ENCODE results near the gene NTRK1. TPM values are rescaled to one million over a fixed set of nuclear protein-coding genes. Genes with fewer than 3 reads are reported as not detected.

The NTRK1 gene
- total RNA-seq, 1 experiment from 2014 or later, result 0.89 TPM

DNA sequence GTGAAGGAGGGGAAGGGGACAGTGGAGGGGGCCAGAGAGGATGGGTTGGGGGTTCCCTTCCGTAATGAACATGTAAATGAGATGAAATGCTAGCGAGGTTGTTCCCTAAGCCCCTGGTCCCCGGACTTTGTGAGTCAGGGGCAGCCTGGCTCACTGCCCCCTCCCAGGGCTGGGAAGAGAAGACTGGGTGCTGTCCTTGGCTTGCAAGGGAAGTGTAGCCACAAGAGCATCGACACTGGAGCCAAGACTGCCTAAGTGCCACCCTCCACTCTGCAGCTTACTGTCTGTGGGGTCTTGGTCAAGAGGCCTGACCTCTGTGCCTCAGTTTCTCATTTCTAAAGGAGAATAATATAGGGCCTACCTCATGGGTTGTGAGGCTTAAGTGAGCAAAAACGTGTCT, 33.3 kb downstream of the NTRK1 start:
- H2AFZ ChIP-seq (ENCODE audit: low read depth, low read length, poor library complexity, severe bottlenecking), result no peak overlapping the region
- H3K4me3 ChIP-seq (replicated peaks in 1 of 2; ENCODE audit: low read depth in 1 of 2, low read length in 2 of 2), result no peak overlapping the region
- H3K4me1 ChIP-seq (ENCODE audit: control insufficient read depth in 1 of 2, insufficient read depth in 2 of 2, low read length in 2 of 2), result peaks cover 32 to 74% of the 10 kb centered on the region in 2 experiments
- POLR2A ChIA-PET, result no interaction called here
- ATAC-seq (no peak), DNase-seq (ENCODE audit: low read depth, low spot score) (no peak)
- no peaks in the 10 kb centered on the region for H3K9me2 ChIP-seq (ENCODE audit: insufficient read depth)
- no peaks in the 10 kb centered on the region for H4K20me1 ChIP-seq (ENCODE audit: insufficient read depth)
- RAD21 ChIA-PET (ENCODE audit: low non-redundant PET in 1 of 2, low total read pairs in 2 of 2, uncharacterized antibody in 2 of 2, unreplicated experiment in 2 of 2), result no interaction called here
- CTCF ChIA-PET, result interaction anchor here (1.0 to 1.9 kb wide), 2 partner anchors 26 to 34 kb away, joined by 4 to 9 read pairs; partner anchors contain the start of gene LRRC71
- no peaks in the 10 kb centered on the region for H3K27me3 ChIP-seq (ENCODE audit: insufficient read depth, low read length)
- no peak overlapping the region for H3K27ac ChIP-seq (ENCODE audit: low read depth, low read length)
- BruUV-seq (replicated peaks), result no TSS peak
- H3K4me2 ChIP-seq (ENCODE audit: low read length), result no peak overlapping the region
- TF ChIP-seq ELF1 (IDR thresholded peaks at IDR 0.05; ENCODE audit: borderline replicate concordance, low read depth), result no peak
- TF ChIP-seq, protein P1, sequence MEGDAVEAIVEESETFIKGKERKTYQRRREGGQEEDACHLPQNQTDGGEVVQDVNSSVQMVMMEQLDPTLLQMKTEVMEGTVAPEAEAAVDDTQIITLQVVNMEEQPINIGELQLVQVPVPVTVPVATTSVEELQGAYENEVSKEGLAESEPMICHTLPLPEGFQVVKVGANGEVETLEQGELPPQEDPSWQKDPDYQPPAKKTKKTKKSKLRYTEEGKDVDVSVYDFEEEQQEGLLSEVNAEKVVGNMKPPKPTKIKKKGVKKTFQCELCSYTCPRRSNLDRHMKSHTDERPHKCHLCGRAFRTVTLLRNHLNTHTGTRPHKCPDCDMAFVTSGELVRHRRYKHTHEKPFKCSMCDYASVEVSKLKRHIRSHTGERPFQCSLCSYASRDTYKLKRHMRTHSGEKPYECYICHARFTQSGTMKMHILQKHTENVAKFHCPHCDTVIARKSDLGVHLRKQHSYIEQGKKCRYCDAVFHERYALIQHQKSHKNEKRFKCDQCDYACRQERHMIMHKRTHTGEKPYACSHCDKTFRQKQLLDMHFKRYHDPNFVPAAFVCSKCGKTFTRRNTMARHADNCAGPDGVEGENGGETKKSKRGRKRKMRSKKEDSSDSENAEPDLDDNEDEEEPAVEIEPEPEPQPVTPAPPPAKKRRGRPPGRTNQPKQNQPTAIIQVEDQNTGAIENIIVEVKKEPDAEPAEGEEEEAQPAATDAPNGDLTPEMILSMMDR (IDR thresholded peaks at IDR 0.05 in 2 of 3, conservative IDR thresholded peaks at IDR 0.05 in 1 of 3; ENCODE audit: borderline replicate concordance in 1 of 3, insufficient read depth in 1 of 3, low read depth in 2 of 3, low read length in 2 of 3), result no peak
- no peak for TF ChIP-seq CEBPB (IDR thresholded peaks at IDR 0.05; ENCODE audit: low read depth)
- no peak for TF ChIP-seq SP1 (IDR thresholded peaks at IDR 0.05; ENCODE audit: low read depth)
- H3K36me3 ChIP-seq (ENCODE audit: control insufficient read depth in 1 of 2, insufficient read depth in 2 of 2, low read length in 2 of 2), result no peaks in the 10 kb centered on the region
- intact Hi-C loops (cut with micrococcal nuclease), result no loop called here
- no peaks in the 10 kb centered on the region for H3K9me3 ChIP-seq (ENCODE audit: control insufficient read depth in 1 of 2, insufficient read depth in 1 of 2, low read depth in 1 of 2, low read length in 2 of 2)
- H3K9ac ChIP-seq (ENCODE audit: low read length), result no peak overlapping the region; the same call in 1 of the 2 replicates
- H3K79me2 ChIP-seq (ENCODE audit: insufficient read depth, low read length), result no peaks in the 10 kb centered on the region

DNA sequence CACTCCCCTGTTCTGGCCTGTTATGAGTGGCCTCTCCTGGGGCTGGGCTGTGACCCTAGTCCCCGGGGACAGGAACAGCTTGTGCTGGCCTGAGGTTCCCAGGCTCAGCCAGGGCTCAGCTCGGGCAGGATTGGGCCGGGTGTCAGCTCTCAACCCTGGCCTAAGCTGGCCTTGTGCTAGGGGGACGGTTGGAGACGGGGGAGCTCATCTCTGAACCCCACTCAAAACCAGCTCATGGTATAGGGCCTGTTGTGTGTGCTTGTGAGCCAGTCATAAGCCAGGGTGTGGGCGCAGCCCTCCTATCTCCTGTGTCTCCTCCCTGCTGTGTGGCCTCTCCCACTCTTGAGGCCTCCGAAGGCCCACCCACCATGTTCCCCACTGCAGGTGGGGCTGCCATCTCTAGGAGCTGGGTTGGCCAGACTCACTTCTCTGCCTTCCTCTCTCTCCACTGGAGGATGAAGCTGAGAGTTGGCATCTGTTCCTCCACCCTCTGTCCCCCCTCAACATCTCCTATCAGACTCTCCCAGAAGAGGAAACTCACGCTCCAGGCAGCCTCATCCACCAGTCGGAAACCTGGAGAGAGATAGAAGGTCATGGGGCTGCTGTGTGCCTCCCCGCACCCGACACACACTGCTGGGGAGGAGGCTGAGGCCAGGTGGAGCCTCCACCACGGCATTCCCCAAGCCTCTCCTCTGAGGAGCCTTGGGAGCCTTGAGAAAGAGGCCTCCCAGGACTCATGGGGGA, 34.2 kb downstream of the NTRK1 start:
- ChIA-PET POLR2A (no interaction called here), RAD21 (ENCODE audit: low non-redundant PET in 1 of 2, low total read pairs in 2 of 2, uncharacterized antibody in 2 of 2, unreplicated experiment in 2 of 2) (interaction anchor here in 1 of 2 experiments (1.0 kb wide), 1 partner anchor 33 kb away, joined by 5 read pairs; no protein-coding TSS in a partner anchor), CTCF (interaction anchor here (0.9 to 1.9 kb wide), 3 partner anchors 25 to 33 kb away, joined by 3 to 9 read pairs (median 4); partner anchors contain the start of gene LRRC71)
- Histone ChIP-seq H3K27ac (ENCODE audit: low read depth, low read length) (peak overlapping the region; percentile 88; the same call in 1 of the 2 replicates), H3K27me3 (ENCODE audit: insufficient read depth, low read length) (no peaks in the 10 kb centered on the region), H4K20me1 (ENCODE audit: insufficient read depth) (no peaks in the 10 kb centered on the region), H3K4me1 (ENCODE audit: control insufficient read depth in 1 of 2, insufficient read depth in 2 of 2, low read length in 2 of 2) (peaks cover 32 to 70% of the 10 kb centered on the region in 2 experiments), H3K9ac (ENCODE audit: low read length) (peak overlapping the region; percentile 65), H3K36me3 (ENCODE audit: control insufficient read depth in 1 of 2, insufficient read depth in 2 of 2, low read length in 2 of 2) (no peaks in the 10 kb centered on the region), H3K4me3 (replicated peaks in 1 of 2; ENCODE audit: low read depth in 1 of 2, low read length in 2 of 2) (no peak overlapping the region), H3K9me3 (ENCODE audit: control insufficient read depth in 1 of 2, insufficient read depth in 1 of 2, low read depth in 1 of 2, low read length in 2 of 2) (no peaks in the 10 kb centered on the region), H2AFZ (ENCODE audit: low read depth, low read length, poor library complexity, severe bottlenecking) (no peak overlapping the region), H3K79me2 (ENCODE audit: insufficient read depth, low read length) (no peaks in the 10 kb centered on the region), H3K9me2 (ENCODE audit: insufficient read depth) (no peaks in the 10 kb centered on the region), H3K4me2 (ENCODE audit: low read length) (peak overlapping the region; percentile 83)
- no TSS peak for BruUV-seq (replicated peaks)
- TF ChIP-seq EGR1 (IDR thresholded peaks at IDR 0.05; ENCODE audit: low read depth) (no peak), RAD21 (IDR thresholded peaks at IDR 0.05; ENCODE audit: low read depth) (no peak), EZH2phosphoT487 (IDR thresholded peaks at IDR 0.05; ENCODE audit: borderline replicate concordance) (no peak), SP1 (IDR thresholded peaks at IDR 0.05; ENCODE audit: low read depth) (no peak), FOSL1 (IDR thresholded peaks at IDR 0.05; ENCODE audit: low read depth) (no peak), YY1 (IDR thresholded peaks at IDR 0.05; ENCODE audit: extremely low read depth, insufficient replicate concordance, low read depth, low read length) (no peak), ZFX (IDR thresholded peaks at IDR 0.05) (no peak), POLR2AphosphoS5 (IDR thresholded peaks at IDR 0.05; ENCODE audit: low read depth, low read length) (no peak), ELF1 (IDR thresholded peaks at IDR 0.05; ENCODE audit: borderline replicate concordance, low read depth) (no peak)
- no peak for DNase-seq (ENCODE audit: low read depth, low spot score)
- ATAC-seq, result no peak
- intact Hi-C loops (cut with micrococcal nuclease), result no loop called here

Data from HCT116 (cell line).